GM21576 (cell line): ENCODE data around the gene S100A13.

ENCODE experiments used
- ATAC-seq: cut with Tn5 transposase; IDR thresholded peaks from one replicate; pipeline ENCODE4 v1.9.1; 2021; ENCODE audit warnings: mild to moderate bottlenecking, moderate library complexity; ENCODE audit not compliant: unreplicated experiment

S100A13 gene

GRCh38 chr1:153628638-153629342, 1.5 kb upstream of the S100A13 start:
- ATAC-seq: no peak

GRCh38 chr1:153627715-153628626, 666 bp upstream of the S100A13 start, which contains the start of gene S100A1:
Gene S100A1 (plus strand): TSS chr1:153628434. CDS start chr1:153630522, 2,088 bp downstream.
- ATAC-seq: no peak

- ATAC-seq: no peak
Observed at GRCh38 chr1:153626477-153626903, 815 bp downstream of the S100A13 start.

- no peak for ATAC-seq
Observed at GRCh38 chr1:153624965-153625611, 2.2 kb downstream of the S100A13 start.

GRCh38 chr1:153623101-153623500, 4.2 kb downstream of the S100A13 start:
- ATAC-seq: no peak

- ATAC-seq: no peak
Observed at GRCh38 chr1:153619171-153619570, 8.1 kb downstream of the S100A13 start.

- ATAC-seq: no peak
Observed at GRCh38 chr1:153617663-153618062, 9.6 kb downstream of the S100A13 start.

GRCh38 chr1:153616917-153617311, 10.4 kb downstream of the S100A13 start:
- no peak for ATAC-seq

GRCh38 chr1:153616144-153616916, 11.0 kb downstream of the S100A13 start, which contains the start of gene S100A14:
Gene S100A14 (minus strand): TSS chr1:153616325. CDS start chr1:153615858, 467 bp downstream.
- no peak for ATAC-seq

- ATAC-seq: no peak
Observed at GRCh38 chr1:153615406-153615805, 11.9 kb downstream of the S100A13 start.

- no peak for ATAC-seq
Observed at GRCh38 chr1:153614906-153615305, 12.4 kb downstream of the S100A13 start.

- no peak for ATAC-seq
Observed at GRCh38 chr1:153614189-153614900, 13.0 kb downstream of the S100A13 start.

GRCh38 chr1:153613406-153613805, 13.9 kb downstream of the S100A13 start:
- ATAC-seq: no peak

- no peak for ATAC-seq
Observed at GRCh38 chr1:153612755-153613331, 14.5 kb downstream of the S100A13 start, which contains the start of gene S100A16. Gene S100A16 (minus strand): TSS chr1:153613137. CDS start chr1:153608151, 4,986 bp downstream.

GRCh38 chr1:153612111-153612754, 15.1 kb downstream of the S100A13 start:
- no peak for ATAC-seq

GRCh38 chr1:153611356-153611755, 15.9 kb downstream of the S100A13 start:
- no peak for ATAC-seq

GRCh38 chr1:153610811-153611301, 16.4 kb downstream of the S100A13 start:
- ATAC-seq: no peak

GRCh38 chr1:153610334-153610733, 17.0 kb downstream of the S100A13 start:
- no peak for ATAC-seq

GRCh38 chr1:153609585-153609907, 17.8 kb downstream of the S100A13 start:
- ATAC-seq: no peak
